Measurements from ENCODE around the gene SLC4A1AP.

DNA sequence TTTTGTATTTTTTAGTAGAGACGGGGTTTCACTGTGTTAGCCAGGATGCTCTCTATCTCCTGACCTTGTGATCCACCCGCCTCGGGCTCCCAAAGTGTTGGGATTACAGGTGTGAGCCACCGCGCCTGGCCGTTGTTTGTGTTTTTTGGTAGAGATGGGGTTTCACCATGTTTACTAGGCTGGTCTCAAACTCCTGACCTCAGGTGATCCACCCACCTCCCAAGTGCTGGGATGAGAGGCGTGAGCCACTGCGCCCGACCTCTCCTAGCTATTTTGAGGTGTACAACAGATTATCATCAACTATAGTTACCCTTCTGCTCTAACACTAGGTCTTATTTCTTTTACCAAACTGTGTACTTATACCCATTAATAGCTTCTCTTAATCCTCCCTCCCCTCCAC lies 78.9 kb downstream of the SLC4A1AP start:
- TF ChIP-seq, protein P1, sequence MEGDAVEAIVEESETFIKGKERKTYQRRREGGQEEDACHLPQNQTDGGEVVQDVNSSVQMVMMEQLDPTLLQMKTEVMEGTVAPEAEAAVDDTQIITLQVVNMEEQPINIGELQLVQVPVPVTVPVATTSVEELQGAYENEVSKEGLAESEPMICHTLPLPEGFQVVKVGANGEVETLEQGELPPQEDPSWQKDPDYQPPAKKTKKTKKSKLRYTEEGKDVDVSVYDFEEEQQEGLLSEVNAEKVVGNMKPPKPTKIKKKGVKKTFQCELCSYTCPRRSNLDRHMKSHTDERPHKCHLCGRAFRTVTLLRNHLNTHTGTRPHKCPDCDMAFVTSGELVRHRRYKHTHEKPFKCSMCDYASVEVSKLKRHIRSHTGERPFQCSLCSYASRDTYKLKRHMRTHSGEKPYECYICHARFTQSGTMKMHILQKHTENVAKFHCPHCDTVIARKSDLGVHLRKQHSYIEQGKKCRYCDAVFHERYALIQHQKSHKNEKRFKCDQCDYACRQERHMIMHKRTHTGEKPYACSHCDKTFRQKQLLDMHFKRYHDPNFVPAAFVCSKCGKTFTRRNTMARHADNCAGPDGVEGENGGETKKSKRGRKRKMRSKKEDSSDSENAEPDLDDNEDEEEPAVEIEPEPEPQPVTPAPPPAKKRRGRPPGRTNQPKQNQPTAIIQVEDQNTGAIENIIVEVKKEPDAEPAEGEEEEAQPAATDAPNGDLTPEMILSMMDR (IDR thresholded peaks at IDR 0.05) = no peak
- TF ChIP-seq EZH2 (IDR thresholded peaks at IDR 0.05; ENCODE audit: borderline replicate concordance, insufficient read depth, low read depth, low read length, poor library complexity, severe bottlenecking) = no peak
